GM23338 (cell line): ENCODE measurements around the gene MYO1F. TPM values are rescaled to one million over a fixed set of nuclear protein-coding genes. Genes with fewer than 3 reads are reported as not detected.

ENCODE experiments used
- ATAC-seq: fragments of 200-7000 bp; cut with Tn5 transposase; 3 replicates; pipeline ENCODE4 v1.9.1; 2020
- DNase-seq: peaks from one replicate; pipeline ENCODE4 v3.0.0-alpha.2; 2015; ENCODE audit warnings: low spot score
- H2AFZ ChIP-seq: fragments of 200-600 bp; sonication (generic); 2 replicates; pipeline ENCODE4 v1.8.0; 2016; ENCODE audit warnings: antibody characterized with exemption, mild to moderate bottlenecking, moderate library complexity
- H3F3A ChIP-seq: fragments of 200-600 bp; sonication (generic); replicated peaks from 2 replicates; pipeline ENCODE4 v1.8.0; 2017; ENCODE audit warnings: antibody characterized with exemption, mixed run types, low read depth
- H3K27ac ChIP-seq: fragments of 200-600 bp; sonication (generic); 2 replicates; pipeline ENCODE4 v1.6.1; 2016; ENCODE audit warnings: low read depth
- H3K27me3 ChIP-seq: fragments of 200-600 bp; sonication (generic); 2 replicates; pipeline ENCODE4 v1.8.0; 2016; ENCODE audit warnings: mild to moderate bottlenecking, mixed run types, moderate library complexity; ENCODE audit not compliant: insufficient read depth
- H3K36me3 ChIP-seq: fragments of 200-600 bp; sonication (generic); 2 replicates; pipeline ENCODE4 v1.8.0; 2016; ENCODE audit warnings: mild to moderate bottlenecking; ENCODE audit not compliant: insufficient read depth
- H3K4me1 ChIP-seq: fragments of 200-600 bp; sonication (generic); 2 replicates; pipeline ENCODE4 v1.8.0; 2016; ENCODE audit warnings: mild to moderate bottlenecking, moderate library complexity; ENCODE audit not compliant: insufficient read depth
- H3K4me2 ChIP-seq: fragments of 200-600 bp; sonication (generic); 2 replicates; pipeline ENCODE4 v1.7.1; 2017; ENCODE audit warnings: mixed run types
- H3K4me3 ChIP-seq: fragments of 200-600 bp; sonication (generic); 2 replicates; pipeline ENCODE4 v1.6.1; 2016; ENCODE audit warnings: mixed run types
- H3K79me2 ChIP-seq: fragments of 200-600 bp; sonication (generic); replicated peaks from 2 replicates; pipeline ENCODE4 v1.8.0; 2017; ENCODE audit warnings: mild to moderate bottlenecking; ENCODE audit not compliant: insufficient read depth
- H3K9me2 ChIP-seq: fragments of 200-600 bp; sonication (generic); 2 replicates; pipeline ENCODE4 v1.8.0; 2017; ENCODE audit not compliant: insufficient read depth
- H4K20me1 ChIP-seq: fragments of 200-600 bp; sonication (generic); replicated peaks from 2 replicates; pipeline ENCODE4 v1.8.0; 2017; ENCODE audit warnings: mild to moderate bottlenecking; ENCODE audit not compliant: insufficient read depth
- H3K27ac Mint-ChIP-seq: 2 replicates; pipeline ENCODE4 v1.8.0; 2020; ENCODE audit warnings: inconsistent platforms, mild to moderate bottlenecking, moderate library complexity, mixed read lengths
- H3K27me3 Mint-ChIP-seq: 3 replicates; pipeline ENCODE4 v1.8.0; 2022; ENCODE audit warnings: low read depth, mild to moderate bottlenecking, moderate library complexity, mixed read lengths, inconsistent platforms; ENCODE audit not compliant: insufficient read depth, poor library complexity
- H3K36me3 Mint-ChIP-seq: 3 replicates; pipeline ENCODE4 v1.8.0; 2021; ENCODE audit warnings: low read depth, mild to moderate bottlenecking, inconsistent platforms, moderate library complexity, mixed read lengths
- H3K4me1 Mint-ChIP-seq: 3 replicates; pipeline ENCODE4 v1.8.0; 2020; ENCODE audit warnings: mild to moderate bottlenecking, inconsistent platforms, mixed read lengths
- H3K4me3 Mint-ChIP-seq: 3 replicates; pipeline ENCODE4 v1.8.0; 2021; ENCODE audit warnings: moderate library complexity, mild to moderate bottlenecking, inconsistent platforms, mixed read lengths
- H3K9me3 Mint-ChIP-seq: 3 replicates; pipeline ENCODE4 v1.8.0; 2020; ENCODE audit warnings: moderate library complexity, mild to moderate bottlenecking, inconsistent platforms, mixed read lengths
- CTCF ChIP-seq, 2 experiments: fragments of 200-600 bp in 1 of 2; sonication (generic) in 1 of 2; conservative IDR thresholded peaks; 2 replicates each; pipeline versions ENCODE4 v1.5.1 to v1.6.1; 2016 to 2017; ENCODE audit warnings: antibody characterized with exemption in 2 of 2, low read depth in 2 of 2, mild to moderate bottlenecking in 2 of 2, moderate library complexity in 1 of 2
- ETS1 ChIP-seq: IDR thresholded peaks from 2 replicates; pipeline ENCODE4 v1.6.1; 2016; ENCODE audit warnings: antibody characterized with exemption
- EZH2 ChIP-seq: fragments of 200-600 bp; sonication (generic); IDR thresholded peaks from one replicate; pipeline ENCODE4 v1.8.0; 2017; ENCODE audit warnings: antibody characterized with exemption, mild to moderate bottlenecking, low read depth; ENCODE audit not compliant: unreplicated experiment
- JUNB ChIP-seq: IDR thresholded peaks from one replicate; pipeline ENCODE4 v1.6.1; 2016; ENCODE audit warnings: antibody characterized with exemption; ENCODE audit not compliant: unreplicated experiment
- NANOG ChIP-seq: IDR thresholded peaks from 2 replicates; pipeline ENCODE4 v1.6.1; 2016; ENCODE audit warnings: antibody characterized with exemption, borderline replicate concordance
- POLR2AphosphoS5 ChIP-seq: IDR thresholded peaks from 2 replicates; pipeline ENCODE4 v1.6.1; 2016; ENCODE audit warnings: antibody characterized with exemption, low read depth
- REST ChIP-seq: IDR thresholded peaks from one replicate; pipeline ENCODE4 v1.6.1; 2018; ENCODE audit warnings: antibody characterized with exemption; ENCODE audit not compliant: unreplicated experiment
- STAT1 ChIP-seq: IDR thresholded peaks from one replicate; pipeline ENCODE4 v1.6.1; 2016; ENCODE audit warnings: antibody characterized with exemption; ENCODE audit not compliant: unreplicated experiment
- ZNF114 ChIP-seq: fragments of 250-450 bp; sonication (Bioruptor Pico); IDR thresholded peaks from 2 replicates; pipeline ENCODE4 v1.5.0; 2020; ENCODE audit warnings: mild to moderate bottlenecking, moderate library complexity
- ZNF462 ChIP-seq: fragments of 250-450 bp; sonication (Bioruptor Pico); IDR thresholded peaks from 2 replicates; pipeline ENCODE4 v1.5.0; 2020; ENCODE audit warnings: mild to moderate bottlenecking, moderate library complexity
- polyA plus RNA-seq: library from polyadenylated mRNA; unstranded; fragments of >200 nt; fragmentation: Nextera tagmentation; extraction: Ambion mirVana; gene quantifications from 2 replicates; pipeline ENCODE4 v1.2.1, GENCODE V29; 2016
- total RNA-seq: library from RNA; depleted of rRNA; stranded (reverse); fragments of >200 nt; shearing (Covaris generic); gene quantifications from 2 replicates; pipeline ENCODE4 v1.2.3, GENCODE V29; 2014

MYO1F gene
- total and polyA plus RNA-seq, 2 experiments from 2014 or later = 3.9 to 5.7 TPM

GRCh38 chr19:8504171-8504570, 73.1 kb downstream of the MYO1F start:
- Histone ChIP-seq H3K9me2 (no peaks in the 10 kb centered on the region), H3K4me3 (no peak overlapping the region), H3K4me2 (no peak overlapping the region), H3K36me3 (no peaks in the 10 kb centered on the region), H3K27me3 (no peaks in the 10 kb centered on the region), H4K20me1 (no peaks in the 10 kb centered on the region), H3K79me2 (no peaks in the 10 kb centered on the region), H3K4me1 (peaks cover 4% of the 10 kb centered on the region), H3K27ac (no peak overlapping the region), H2AFZ (no peak overlapping the region), H3F3A (0 out of 2 replicates have a peak, but pooled peaks cover 8% of the 10 kb centered on the region)
- ATAC-seq (no peak), DNase-seq (no peak)
- TF ChIP-seq POLR2AphosphoS5 (no peak), CTCF (conservative IDR thresholded peaks at IDR 0.05; ENCODE audit: low read depth in 2 of 2) (no peak), EZH2 (no peak)
- peaks cover 29% of the 10 kb centered on the region for H3K27me3 Mint-ChIP-seq
- no peaks in the 10 kb centered on the region for H3K9me3 Mint-ChIP-seq
- peaks cover 21% of the 10 kb centered on the region for H3K4me1 Mint-ChIP-seq
- H3K36me3 Mint-ChIP-seq = no peaks in the 10 kb centered on the region
- no peak overlapping the region for H3K4me3 Mint-ChIP-seq
- no peak overlapping the region for H3K27ac Mint-ChIP-seq

GRCh38 chr19:8503510-8503909, 73.7 kb downstream of the MYO1F start:
- DNase-seq (no peak), ATAC-seq (no peak)
- Histone ChIP-seq H3K4me1 (peaks cover 4% of the 10 kb centered on the region), H3K36me3 (no peaks in the 10 kb centered on the region), H2AFZ (no peak overlapping the region), H3F3A (0 out of 2 replicates have a peak, but pooled peaks cover 8% of the 10 kb centered on the region), H3K4me3 (no peak overlapping the region), H3K27me3 (no peaks in the 10 kb centered on the region), H4K20me1 (no peaks in the 10 kb centered on the region), H3K4me2 (no peak overlapping the region), H3K9me2 (no peaks in the 10 kb centered on the region), H3K79me2 (no peaks in the 10 kb centered on the region), H3K27ac (no peak overlapping the region)
- Mint-ChIP-seq H3K27ac (no peak overlapping the region), H3K4me3 (no peak overlapping the region), H3K4me1 (peaks cover 21% of the 10 kb centered on the region), H3K27me3 (peaks cover 29% of the 10 kb centered on the region), H3K9me3 (no peaks in the 10 kb centered on the region), H3K36me3 (no peaks in the 10 kb centered on the region)
- no peak for TF ChIP-seq STAT1
- TF ChIP-seq ETS1 = no peak
- TF ChIP-seq REST = no peak
- no peak for TF ChIP-seq NANOG
- TF ChIP-seq ZNF462 (CRISPR knock-in tag) = no peak
- TF ChIP-seq JUNB = no peak
- no peak for TF ChIP-seq EZH2
- TF ChIP-seq ZNF114 (CRISPR knock-in tag) = no peak
